GM12878 (cell line): ENCODE measurements around the gene RASL12. TPM values are rescaled to one million over a fixed set of nuclear protein-coding genes. Genes with fewer than 3 reads are reported as not detected.

Experiments used
- BCL11A ChIP-seq: IDR thresholded peaks from 2 replicates; pipeline ENCODE4 v1.6.1; 2011; ENCODE audit warnings: low read depth, low read length
- CEBPZ ChIP-seq: fragments of 150-350 bp; IDR thresholded peaks from 2 replicates; pipeline ENCODE4 v1.6.1; 2016; ENCODE audit warnings: low read depth, low read length
- DPF2 ChIP-seq: fragments of 450-650 bp; IDR thresholded peaks from 2 replicates; pipeline ENCODE4 v1.6.1; 2017; ENCODE audit warnings: mild to moderate bottlenecking
- FOXK2 ChIP-seq: fragments of 450-650 bp; IDR thresholded peaks from 2 replicates; pipeline ENCODE4 v1.6.1; 2017; ENCODE audit warnings: mild to moderate bottlenecking, moderate library complexity
- GATAD2B ChIP-seq: fragments of 450-650 bp; conservative IDR thresholded peaks from 2 replicates; pipeline ENCODE4 v1.6.1; 2017; ENCODE audit warnings: low read depth, mild to moderate bottlenecking, moderate library complexity
- IRF3 ChIP-seq: fragments of 450-650 bp; IDR thresholded peaks from 2 replicates; pipeline ENCODE4 v1.6.1; 2014; ENCODE audit warnings: mild to moderate bottlenecking
- JUNB ChIP-seq: IDR thresholded peaks from 2 replicates; pipeline ENCODE4 v1.6.1; 2016; ENCODE audit warnings: antibody characterized with exemption, mild to moderate bottlenecking
- KAT2A ChIP-seq: conservative IDR thresholded peaks from 2 replicates; pipeline ENCODE4 v1.6.1; 2011; ENCODE audit warnings: low read depth, low read length; ENCODE audit not compliant: control insufficient read depth
- SUZ12 ChIP-seq: fragments of 200-600 bp; sonication (generic); IDR thresholded peaks from one replicate; pipeline ENCODE4 v1.6.1; 2018; ENCODE audit warnings: antibody characterized with exemption, mild to moderate bottlenecking; ENCODE audit not compliant: unreplicated experiment
- WRNIP1 ChIP-seq: IDR thresholded peaks from 2 replicates; pipeline ENCODE4 v1.6.1; 2011; ENCODE audit warnings: low read depth, low read length, improper control_type of control experiment, borderline replicate concordance
- ZNF274 ChIP-seq: IDR thresholded peaks from one replicate; pipeline ENCODE4 v1.8.0; 2011; ENCODE audit not compliant: insufficient read length, insufficient read depth
- polyA plus RNA-seq, 11 experiments: library from polyadenylated mRNA; depleted of rRNA in 4 of 11; unstranded in 6 of 11; stranded (reverse) in 5 of 11; fragments of >200 nt; fragmentation: Nextera tagmentation in 4 of 11; fragmentation: Illumina TruSeq in 1 of 11; extraction: Ambion mirVana in 4 of 11; extraction: Trizol in 1 of 11; gene quantifications; 1 replicate in 1 of 11; 2 replicates in 10 of 11; pipeline versions ENCODE4 v1.2.1 to v1.2.3, GENCODE V29; 2011 to 2016; ENCODE audit warnings: inconsistent platforms in 2 of 11, missing spikeins in 2 of 11, low read depth in 1 of 11
- total RNA-seq, 4 experiments: library from RNA; depleted of rRNA in 3 of 4; stranded (reverse); fragments of >200 nt in 3 of 4; fragmentation: Illumina TruSeq in 1 of 4; extraction: Trizol in 1 of 4; gene quantifications; 2 replicates each; pipeline versions ENCODE4 v1.2.1 to v1.2.3, GENCODE V29; 2013 to 2021

The RASL12 gene
- total and polyA plus RNA-seq, 10 of the 15 experiments (the other 5 are each of a cell fraction or from before 2014, with no cell fraction given) = 0.06 to 0.10 TPM; not detected in 8

- no peak for TF ChIP-seq CEBPZ
- no peak for TF ChIP-seq BCL11A
- no peak for TF ChIP-seq ZNF274
- TF ChIP-seq FOXK2 = no peak
- TF ChIP-seq DPF2 = no peak
- no peak for TF ChIP-seq GATAD2B
- TF ChIP-seq KAT2A = no peak
- no peak for TF ChIP-seq SUZ12
- no peak for TF ChIP-seq WRNIP1
- TF ChIP-seq JUNB = no peak
- TF ChIP-seq IRF3 = no peak
Observed at GRCh38 chr15:65066635-65067316, 1.0 kb downstream of the RASL12 start (continued).
